Astrocyte of the hippocampus (primary cell): ENCODE data around the gene F2.
"Not testable (repeated sequence)": the region's sequence is repeated elsewhere in the genome, so short reads cannot be mapped to it uniquely, and the experiment has no call there.

Source experiments
- DNase-seq: peaks from one replicate; pipeline ENCODE4 v3.0.0; 2011; ENCODE audit warnings: low read depth, low spot score

The F2 gene

DNA sequence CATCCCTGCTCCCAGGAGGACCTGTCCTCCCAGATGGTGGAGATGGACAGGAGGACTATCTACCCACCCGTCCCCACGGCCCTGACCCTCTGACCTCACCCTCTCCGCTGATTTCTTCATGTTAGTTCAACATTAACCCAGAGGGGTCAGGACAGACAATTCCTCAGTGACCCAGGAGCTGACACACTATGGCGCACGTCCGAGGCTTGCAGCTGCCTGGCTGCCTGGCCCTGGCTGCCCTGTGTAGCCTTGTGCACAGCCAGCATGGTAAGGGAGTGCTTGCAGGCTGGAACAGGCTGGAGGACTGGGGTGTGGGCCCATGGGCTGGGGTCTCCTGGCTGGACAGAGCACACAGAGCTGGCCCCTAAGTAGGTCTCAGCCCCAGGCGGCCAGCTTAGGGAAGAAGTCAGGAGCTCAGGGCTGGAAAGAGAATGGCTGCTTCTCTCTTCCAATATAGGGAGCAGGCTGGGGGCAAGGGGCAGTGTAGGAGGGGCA lies at the start of gene F2:
Gene F2 (plus strand): TSS at position 166 of the 495 bp plus-strand sequence. CDS start 23 bp downstream, at position 189.
- no peak for DNase-seq

GRCh38 chr11:46669711-46670139 lies 49.3 kb upstream of the F2 start:
- no peak for DNase-seq

DNA sequence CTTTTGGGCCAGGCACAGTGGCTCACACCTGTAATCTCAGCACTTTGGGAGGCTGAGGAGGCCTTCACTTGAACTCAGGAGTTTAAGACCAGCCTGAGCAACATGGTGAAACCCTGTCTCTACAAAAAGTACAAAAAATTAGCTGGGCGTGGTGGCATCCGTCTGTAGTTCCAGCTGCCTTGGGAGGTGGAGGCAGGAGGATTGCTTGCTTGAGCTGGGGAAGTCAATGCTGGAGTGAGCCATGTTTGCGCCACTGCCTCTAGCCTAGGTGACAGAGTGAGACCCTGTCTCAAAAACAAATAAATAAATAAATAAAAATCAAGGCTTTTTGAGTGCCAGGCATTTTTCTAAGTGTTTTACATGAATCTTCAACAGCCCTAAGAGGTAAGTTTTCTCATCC lies 48.5 kb upstream of the F2 start:
- not testable (repeated sequence) for DNase-seq

- DNase-seq: no peak
Measured at GRCh38 chr11:46671958-46672315, 47.1 kb upstream of the F2 start.

GRCh38 chr11:46672381-46672839 lies 46.6 kb upstream of the F2 start:
- DNase-seq: no peak

DNA sequence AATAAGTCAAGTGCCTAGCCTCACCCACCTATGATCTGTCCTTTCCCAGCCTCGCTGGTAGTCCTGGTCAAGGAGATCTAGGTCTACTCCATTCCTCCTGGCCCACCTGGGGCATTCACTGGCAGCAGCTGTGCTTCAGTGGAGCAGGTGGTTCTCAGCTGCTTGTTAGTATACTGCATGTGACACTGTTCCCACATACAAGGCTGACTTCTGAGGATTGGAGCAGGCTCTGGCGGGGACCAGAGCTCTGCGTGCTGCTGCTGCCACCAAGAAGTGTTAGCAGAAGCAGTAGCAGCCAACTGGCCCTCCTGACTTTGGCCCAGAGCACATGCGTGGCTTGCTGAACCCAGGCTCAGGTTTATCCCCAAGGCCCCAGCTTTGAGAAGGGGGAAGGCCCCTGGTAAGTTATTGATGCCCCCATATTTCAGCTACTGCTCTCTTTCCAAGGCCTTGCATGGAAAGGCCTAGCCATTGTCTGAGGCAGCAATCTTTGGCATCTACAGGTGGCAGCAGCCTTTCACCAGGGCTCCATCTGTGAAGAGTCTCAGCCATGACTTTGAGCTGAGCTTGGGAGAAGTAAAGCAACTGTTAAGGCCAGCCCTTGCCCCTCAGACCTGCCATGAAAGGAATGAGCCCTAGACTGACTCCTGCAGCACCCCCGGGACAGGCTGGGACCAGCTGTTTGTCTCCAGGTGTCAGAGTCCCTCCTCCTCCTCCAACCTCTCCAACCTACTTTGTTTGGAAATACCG lies 45.1 kb upstream of the F2 start:
- DNase-seq: no peak

DNA sequence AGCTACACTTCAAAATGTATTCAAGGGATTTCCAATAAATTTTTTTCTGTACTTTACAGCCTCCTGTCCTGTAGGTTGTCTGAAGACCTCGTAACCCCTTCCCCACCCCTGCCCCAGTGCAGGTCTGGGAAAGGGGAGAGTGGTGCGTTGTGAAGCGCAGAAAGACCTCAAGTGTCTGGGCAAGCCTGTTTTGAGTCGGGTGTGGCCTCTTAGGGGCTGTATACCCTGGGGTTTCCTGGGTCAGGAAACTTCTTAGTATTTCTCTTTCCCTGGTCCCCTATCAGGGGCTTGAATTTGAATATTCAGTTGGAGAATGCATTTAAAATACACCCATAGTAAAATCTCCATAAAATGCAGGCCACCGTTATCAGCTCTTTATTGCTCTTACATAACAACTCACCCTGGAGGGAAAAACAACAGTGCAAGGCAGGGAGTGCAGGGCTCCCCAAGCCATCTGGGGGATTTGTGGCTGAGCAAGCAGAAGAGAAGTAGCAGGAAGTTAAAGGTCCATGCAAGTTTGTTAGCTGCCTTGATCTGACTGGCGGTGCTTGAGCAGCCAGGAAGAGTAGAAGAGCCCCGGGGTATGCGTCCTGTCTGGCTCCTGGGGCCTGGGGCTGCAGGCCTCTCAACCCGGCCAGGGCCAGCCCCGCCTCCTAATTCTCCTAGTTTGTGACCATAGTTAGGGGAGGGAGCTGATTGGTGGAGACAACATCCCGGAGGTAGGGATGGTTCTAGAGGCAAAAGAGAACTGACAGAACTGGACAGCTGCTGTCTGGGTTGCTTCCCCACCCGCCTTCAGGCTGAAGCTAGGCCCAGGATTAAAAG lies 44.3 kb upstream of the F2 start:
- DNase-seq: no peak

GRCh38 chr11:46675288-46675851 lies 43.6 kb upstream of the F2 start:
- DNase-seq: peak; percentile 73

DNA sequence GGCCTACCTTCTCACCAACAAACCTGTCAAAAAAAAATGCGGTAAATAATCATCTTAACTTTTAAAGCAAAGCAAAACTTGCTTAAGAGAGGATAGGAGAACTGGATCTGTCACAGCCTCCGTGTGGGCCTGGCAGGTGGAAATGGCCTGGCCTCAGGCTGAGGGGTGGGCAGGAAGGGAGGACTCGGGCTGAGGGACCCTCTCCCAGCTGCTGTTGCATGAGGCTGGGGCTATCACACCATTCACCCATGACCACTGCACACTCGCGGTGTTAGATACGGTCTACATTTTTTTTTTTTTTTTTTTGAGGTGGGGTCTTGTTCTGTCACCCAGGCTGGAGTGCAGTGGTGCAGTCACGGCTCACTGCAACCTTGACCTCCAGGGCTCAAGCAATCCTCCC lies 43.1 kb upstream of the F2 start:
- DNase-seq: no peak

- no peak for DNase-seq
Measured at GRCh38 chr11:46676436-46677158, 42.4 kb upstream of the F2 start.

- DNase-seq: no peak
Measured at GRCh38 chr11:46677169-46677568, 41.8 kb upstream of the F2 start.

DNA sequence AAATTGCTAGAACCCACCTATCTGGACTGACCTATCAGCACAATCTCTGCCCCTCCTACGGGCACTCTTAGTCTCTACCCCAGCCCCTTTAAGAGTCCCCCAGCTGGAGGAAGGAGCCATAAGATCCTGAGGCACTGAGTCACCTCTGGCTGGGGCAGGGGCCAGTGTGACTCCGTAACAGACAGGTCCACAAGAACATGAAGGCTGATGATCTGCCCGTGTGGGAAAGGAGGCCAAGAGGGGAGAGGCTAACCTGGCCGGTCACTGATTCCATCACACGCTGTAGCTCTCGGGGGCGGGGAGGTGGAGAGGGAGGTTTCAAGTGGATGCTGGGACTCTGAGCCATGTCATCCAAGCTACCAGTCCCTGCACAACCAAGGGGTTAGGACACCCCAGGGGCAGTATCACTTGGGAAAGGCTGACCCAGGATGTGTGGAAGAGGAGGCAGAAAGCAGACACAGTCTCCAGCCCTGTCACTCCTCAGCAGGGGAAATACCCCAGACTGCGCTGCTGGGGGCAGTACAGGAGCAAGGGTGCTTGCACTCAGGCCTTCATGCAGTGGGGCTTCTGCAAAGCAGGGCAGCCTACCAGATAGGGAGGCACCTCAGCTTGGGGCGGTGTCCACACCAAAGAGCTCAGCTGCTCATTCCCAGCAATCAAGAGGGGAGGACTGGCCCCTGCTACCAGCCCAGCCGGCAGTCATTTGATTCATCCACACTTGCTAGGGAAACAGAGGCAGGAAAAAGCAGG lies 40.8 kb upstream of the F2 start:
- DNase-seq: peak; percentile 34

DNA sequence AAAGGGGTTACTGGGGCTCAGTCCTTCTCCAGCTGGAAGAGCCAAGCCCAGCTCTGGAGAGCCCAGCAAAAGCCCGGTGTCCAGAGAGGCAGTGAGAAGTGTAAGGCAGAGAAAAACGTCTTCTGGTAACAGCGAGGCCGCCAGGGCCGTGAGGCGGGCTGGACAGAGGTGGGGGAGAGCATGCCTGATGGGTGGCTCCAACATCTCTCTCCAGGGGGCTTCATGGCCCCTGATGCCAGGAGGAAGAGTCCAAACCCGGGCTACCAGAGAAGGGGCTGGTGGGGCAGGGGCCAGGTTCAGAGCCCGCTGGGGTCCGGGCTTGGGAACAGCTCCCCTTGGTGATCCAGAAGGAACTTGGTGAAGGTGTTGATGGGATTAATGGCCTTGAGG lies 40.3 kb upstream of the F2 start:
- no peak for DNase-seq

DNA sequence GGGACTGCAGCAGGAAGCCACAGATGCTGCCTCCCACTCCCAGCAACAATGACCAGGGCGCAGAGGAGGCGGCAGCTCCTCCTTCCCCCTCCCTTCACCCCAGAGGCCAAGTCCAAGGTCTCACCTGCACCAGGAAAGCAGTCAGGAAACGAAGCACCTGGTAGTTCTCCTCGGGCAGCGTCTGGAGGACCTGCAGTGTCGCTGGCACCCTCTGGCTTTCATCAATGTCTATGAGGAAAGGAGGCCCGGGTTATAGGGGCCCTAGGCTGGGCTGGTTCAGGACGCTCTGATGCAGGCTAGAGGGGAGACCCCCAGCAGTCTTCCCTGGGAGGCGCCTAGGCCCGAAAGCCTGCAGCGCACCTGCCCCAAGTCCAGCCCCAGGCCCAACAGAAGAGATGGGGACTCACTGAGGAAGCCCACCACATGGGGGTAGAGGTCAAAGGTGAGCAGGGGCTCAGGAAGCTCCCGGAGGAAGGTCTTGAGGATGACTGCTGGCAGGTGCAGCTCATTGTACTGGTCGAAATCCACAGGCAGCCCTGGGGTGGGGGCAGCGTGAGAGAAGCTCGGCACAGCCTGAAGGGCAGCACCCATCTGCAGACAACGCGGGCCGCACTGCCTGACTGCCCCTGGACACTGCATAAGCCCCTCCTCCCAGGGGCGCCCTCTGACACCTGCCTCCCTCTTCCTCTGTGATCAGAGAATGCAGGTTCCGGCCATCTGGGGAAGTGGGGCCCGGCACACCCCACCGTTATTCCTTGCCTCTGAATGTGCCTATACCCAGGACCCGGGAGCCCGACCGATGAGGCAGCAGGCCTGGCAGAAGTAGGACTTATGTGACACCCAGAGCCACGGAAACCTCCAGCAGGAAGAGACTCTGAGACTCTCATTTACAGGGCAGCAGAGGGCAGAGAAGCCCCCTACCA lies 39.5 kb upstream of the F2 start:
- DNase-seq: no peak

- no peak for DNase-seq
Measured at GRCh38 chr11:46680164-46680760, 38.8 kb upstream of the F2 start.

DNA sequence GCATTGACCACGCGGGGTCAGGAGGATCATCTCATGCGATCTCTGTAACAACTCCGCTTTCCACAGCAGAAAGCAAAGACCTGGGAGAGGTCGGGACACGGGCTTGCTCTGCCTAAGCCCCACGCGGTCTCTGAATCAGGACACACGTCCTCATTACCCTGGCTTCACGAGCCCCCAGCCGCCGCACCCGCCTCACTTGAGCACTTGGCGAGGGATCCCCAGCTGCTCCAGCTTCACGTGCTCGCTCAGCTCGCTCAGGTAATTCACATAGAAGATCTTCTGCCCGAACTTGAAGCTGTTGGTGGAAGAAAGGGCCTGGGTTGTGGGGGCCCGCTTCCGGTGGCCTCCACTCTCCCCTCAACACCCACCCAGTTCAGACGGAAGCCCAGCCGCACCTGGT lies 38.2 kb upstream of the F2 start:
- no peak for DNase-seq

DNA sequence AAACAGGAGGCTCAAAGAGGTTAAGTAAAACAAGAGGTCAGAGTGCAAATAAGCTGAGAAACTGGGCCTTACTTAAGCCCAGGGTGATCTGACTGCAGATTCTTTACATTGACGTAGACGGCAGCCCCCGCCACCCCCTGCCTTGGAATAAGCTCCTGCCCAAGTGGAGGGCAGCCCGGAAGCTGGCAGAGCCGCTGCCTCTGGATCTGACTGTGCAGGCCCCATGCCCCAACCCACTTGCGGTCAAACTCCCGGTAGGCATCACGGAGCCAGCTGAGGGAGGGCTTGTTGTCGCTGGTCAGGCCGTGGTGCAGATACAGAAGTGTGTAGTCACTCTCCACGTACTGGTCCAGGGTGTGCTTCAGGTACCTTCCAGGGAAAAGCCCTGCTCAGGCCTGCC lies 37.2 kb upstream of the F2 start:
- no peak for DNase-seq

GRCh38 chr11:46682773-46683752 lies 36.0 kb upstream of the F2 start:
- peak; percentile 47 for DNase-seq
